Fibroblast of mammary gland (primary cell): Measurements from ENCODE around the gene ZP2.

ENCODE experiments used
- DNase-seq: peaks from one replicate; pipeline ENCODE4 v3.0.0-alpha.2; 2010; ENCODE audit warnings: low read depth
- H3K4me3 ChIP-seq: 2 replicates; pipeline ENCODE4 v1.5.1; 2011; ENCODE audit warnings: low read depth, mild to moderate bottlenecking, low read length, moderate library complexity; ENCODE audit not compliant: control insufficient read depth
- TF ChIP-seq, protein P1 (sequence below): conservative IDR thresholded peaks from 2 replicates; pipeline ENCODE4 v1.5.1; 2011; ENCODE audit warnings: low read depth, low read length, inconsistent platforms; ENCODE audit not compliant: control insufficient read depth, insufficient read depth

The ZP2 gene

DNA sequence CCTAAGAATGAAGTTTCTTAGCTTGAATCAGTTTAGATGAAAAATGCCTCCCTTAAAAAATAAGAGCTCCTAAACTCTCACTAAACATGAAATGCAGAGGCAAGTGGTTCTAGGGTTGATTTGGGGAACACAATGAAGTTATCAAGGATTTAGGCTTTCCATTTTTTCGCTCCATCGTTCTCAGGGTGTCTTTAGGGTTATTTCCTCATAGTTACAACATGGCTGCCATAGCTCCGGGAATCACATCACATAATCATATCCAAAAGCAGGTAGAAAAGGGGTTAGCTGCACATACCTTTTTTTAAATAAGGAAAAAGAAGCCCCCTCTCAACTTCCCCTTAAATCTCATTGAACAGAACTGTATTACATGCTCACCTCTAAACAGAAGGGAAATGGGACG is 21.4 kb downstream of the ZP2 start:
- no peak for DNase-seq
- no peak overlapping the region for H3K4me3 ChIP-seq
- TF ChIP-seq, protein P1, sequence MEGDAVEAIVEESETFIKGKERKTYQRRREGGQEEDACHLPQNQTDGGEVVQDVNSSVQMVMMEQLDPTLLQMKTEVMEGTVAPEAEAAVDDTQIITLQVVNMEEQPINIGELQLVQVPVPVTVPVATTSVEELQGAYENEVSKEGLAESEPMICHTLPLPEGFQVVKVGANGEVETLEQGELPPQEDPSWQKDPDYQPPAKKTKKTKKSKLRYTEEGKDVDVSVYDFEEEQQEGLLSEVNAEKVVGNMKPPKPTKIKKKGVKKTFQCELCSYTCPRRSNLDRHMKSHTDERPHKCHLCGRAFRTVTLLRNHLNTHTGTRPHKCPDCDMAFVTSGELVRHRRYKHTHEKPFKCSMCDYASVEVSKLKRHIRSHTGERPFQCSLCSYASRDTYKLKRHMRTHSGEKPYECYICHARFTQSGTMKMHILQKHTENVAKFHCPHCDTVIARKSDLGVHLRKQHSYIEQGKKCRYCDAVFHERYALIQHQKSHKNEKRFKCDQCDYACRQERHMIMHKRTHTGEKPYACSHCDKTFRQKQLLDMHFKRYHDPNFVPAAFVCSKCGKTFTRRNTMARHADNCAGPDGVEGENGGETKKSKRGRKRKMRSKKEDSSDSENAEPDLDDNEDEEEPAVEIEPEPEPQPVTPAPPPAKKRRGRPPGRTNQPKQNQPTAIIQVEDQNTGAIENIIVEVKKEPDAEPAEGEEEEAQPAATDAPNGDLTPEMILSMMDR = no peak

DNA sequence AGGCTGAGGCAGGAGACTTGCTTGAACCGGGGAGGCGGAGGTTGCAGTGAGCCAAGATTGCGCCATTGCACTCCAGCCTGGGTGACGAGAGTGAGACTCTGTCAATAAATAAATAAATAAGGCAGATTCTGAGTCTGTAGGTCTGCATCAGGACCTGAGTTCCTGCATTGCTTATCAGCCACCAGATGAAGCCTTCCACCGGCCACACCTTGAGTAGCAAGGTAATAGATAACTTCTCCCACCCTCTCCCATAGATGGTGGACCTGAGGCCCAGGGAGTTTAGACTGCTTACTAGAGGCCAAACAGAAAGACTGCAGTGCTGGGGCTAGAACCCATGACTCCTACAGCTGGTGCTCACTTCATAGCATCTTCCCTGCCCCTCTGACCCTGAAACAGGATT is 22.1 kb downstream of the ZP2 start:
- DNase-seq = no peak
- TF ChIP-seq, protein P1 = no peak
- no peak overlapping the region for H3K4me3 ChIP-seq

DNA sequence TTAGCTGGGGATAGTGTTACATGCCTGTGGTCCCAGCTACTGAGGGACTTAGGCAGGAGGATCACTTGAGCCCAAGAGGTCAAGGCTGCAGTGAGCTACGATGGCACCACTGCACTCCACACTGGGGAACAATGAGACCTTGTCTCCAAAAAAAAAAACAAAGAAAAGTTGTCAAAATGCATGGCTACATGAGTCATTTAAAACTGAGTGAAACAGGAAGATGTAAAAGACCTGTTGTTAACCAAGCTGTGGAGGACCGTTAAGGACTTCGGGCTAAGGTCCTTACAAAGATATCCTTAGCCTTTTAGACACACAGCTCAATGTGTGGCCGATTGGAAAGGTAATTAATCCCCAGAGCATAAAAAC is 25.1 kb downstream of the ZP2 start:
- DNase-seq = no peak
- H3K4me3 ChIP-seq = no peak overlapping the region
- TF ChIP-seq, protein P1 = no peak

DNA sequence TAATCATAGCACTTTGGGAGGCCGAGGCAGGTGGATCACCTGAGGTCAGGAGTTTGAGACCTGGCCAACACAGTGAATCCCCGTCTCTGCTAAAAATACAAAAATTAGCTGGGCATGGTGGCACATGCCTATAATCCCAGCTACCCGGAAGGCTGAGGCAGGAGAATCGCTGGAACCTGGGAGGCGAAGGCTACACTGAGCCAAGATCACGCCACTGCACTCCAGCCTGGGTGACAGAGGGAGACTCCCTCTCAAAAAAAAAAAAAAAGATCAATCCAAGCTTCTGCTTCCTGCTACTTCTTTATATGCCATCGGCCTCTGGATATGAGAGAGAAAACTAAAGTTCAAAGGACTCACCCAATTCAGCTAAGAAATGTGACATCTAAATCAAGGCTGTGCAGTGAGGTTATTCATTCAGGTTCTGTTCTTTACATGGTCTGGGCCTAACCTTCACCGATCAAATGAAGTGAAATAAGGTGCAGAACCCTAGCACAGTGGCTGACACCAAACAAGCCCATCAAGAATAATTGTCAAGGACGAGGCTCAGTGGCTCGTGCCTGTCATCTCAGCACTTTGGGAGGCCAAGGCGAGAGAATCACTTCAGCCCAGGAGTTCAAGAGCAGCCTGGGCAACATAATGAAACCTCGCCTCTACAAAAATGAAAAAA is 25.6 kb downstream of the ZP2 start:
- TF ChIP-seq, protein P1 = no peak
- DNase-seq = no peak

DNA sequence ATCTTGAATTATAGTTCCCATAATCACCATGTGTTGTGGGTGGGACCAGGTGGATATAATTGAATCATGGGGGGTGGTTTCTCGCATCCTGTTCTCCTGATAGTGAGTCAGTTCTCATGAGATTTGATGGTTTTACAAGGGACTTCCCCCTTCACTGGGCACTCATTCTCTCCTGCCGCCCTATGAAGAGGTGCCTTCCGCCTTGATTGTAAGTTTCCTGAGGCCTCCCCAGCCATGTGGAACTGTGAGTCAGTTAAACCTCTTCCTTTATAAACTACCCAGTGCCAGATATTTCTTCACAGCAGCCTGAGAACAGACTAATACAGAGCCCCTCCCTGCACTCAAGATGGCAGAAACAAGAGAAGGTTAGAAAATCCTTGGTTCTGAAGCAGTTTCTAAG is 26.5 kb downstream of the ZP2 start:
- no peak overlapping the region for H3K4me3 ChIP-seq
- DNase-seq = peak; percentile 57
- TF ChIP-seq, protein P1 = no peak

More for the DNA sequence above, 25.6 kb downstream of the ZP2 start:
- no peak overlapping the region for H3K4me3 ChIP-seq

DNA sequence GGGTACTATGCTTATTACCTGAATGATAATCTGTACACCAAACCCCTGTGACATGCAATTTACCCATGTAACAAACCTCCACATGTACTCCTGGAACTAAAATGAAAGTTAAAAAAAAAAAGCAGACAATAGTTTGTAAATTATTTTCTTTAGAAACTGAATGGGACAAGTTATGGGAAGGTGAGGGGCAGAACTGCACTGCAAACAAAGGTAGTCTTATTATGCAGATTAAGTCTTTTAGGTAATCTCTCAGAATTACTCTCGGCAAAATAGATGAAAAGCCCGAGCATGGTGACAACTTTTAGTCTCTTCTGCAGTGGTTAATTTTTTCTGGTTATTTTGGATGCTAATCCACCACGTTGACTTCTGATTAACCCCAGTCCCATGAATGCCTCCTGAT is 27.4 kb downstream of the ZP2 start:
- DNase-seq = no peak
- TF ChIP-seq, protein P1 = no peak
- H3K4me3 ChIP-seq = no peak overlapping the region

DNA sequence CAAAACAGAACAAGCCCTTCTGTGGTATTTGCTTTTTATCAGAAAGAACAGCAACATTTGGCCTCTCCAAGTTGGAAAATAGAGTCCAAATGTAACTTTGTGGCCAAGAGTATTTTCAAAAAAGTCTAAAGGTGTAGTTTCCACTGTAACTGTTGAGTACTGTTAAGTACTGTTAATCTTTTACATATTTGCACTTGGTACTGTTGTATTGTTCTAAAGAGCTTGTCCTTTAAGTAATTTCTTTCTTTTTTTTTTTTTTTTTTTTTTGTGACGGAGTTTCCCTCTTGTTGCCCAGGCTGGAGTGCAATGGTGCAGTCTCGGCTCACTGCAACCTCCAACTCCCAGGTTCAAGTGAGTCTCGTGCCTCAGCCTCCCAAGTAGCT is 31.4 kb downstream of the ZP2 start:
- TF ChIP-seq, protein P1 = no peak
- no peak for DNase-seq
- no peak overlapping the region for H3K4me3 ChIP-seq
